Gastrocnemius medialis (tissue), 4 donors: ENCODE results near the gene ALK. TPM values are rescaled to one million over a fixed set of nuclear protein-coding genes. Genes with fewer than 3 reads are reported as not detected.

Source experiments
- ATAC-seq, 2 donors: fragments of 150-250 bp; one replicate each; pipeline ENCODE4 v1.9.1; 2016
- DNase-seq, 2 donors: peaks; one replicate each; pipeline ENCODE4 v3.0.0-alpha.2; 2019
- H3K27ac ChIP-seq, 4 donors: fragments of 200-600 bp; sonication (generic); 1 replicate in 1 of 4; 2 replicates in 3 of 4; pipeline ENCODE4 v1.5.1; 2016 to 2018; ENCODE audit warnings: mild to moderate bottlenecking in 2 of 4, moderate library complexity in 1 of 4
- H3K27me3 ChIP-seq, 3 donors: fragments of 200-600 bp; sonication (generic) in 2 of 3; 1 replicate in 1 of 3; 2 replicates in 2 of 3; pipeline versions ENCODE4 v1.5.1 to v1.6.0; 2016 to 2019; ENCODE audit warnings: mild to moderate bottlenecking in 1 of 3, moderate library complexity in 1 of 3
- H3K36me3 ChIP-seq, 2 donors: fragments of 200-600 bp; sonication (generic) in 1 of 2; one replicate each; pipeline ENCODE4 v1.5.1; 2017 to 2018
- H3K4me1 ChIP-seq, 2 donors: fragments of 200-600 bp; sonication (generic) in 1 of 2; one replicate each; pipeline ENCODE4 v1.5.1; 2016 to 2017; ENCODE audit warnings: mild to moderate bottlenecking in 2 of 2
- H3K4me3 ChIP-seq, 4 donors: fragments of 200-600 bp; sonication (generic) in 3 of 4; 1 replicate in 1 of 4; 2 replicates in 3 of 4; pipeline ENCODE4 v1.5.1; 2016 to 2019; ENCODE audit warnings: mild to moderate bottlenecking in 2 of 4
- H3K9me3 ChIP-seq, 3 donors: fragments of 200-600 bp; sonication (generic) in 2 of 3; 1 replicate in 1 of 3; 2 replicates in 2 of 3; pipeline ENCODE4 v1.5.1; 2016 to 2019
- POLR2A ChIP-seq, 2 donors: fragments of 450-650 bp; IDR thresholded peaks; one replicate each; pipeline ENCODE4 v1.6.1; 2017; ENCODE audit warnings: antibody characterized with exemption in 2 of 2, mild to moderate bottlenecking in 2 of 2, moderate library complexity in 2 of 2
- in situ Hi-C, 4 donors: fragments of 200-750 bp; cut with MboI; loops; one replicate each; pipeline versions ENCODE4 v1.15.0 to v1.8.0; 2017; ENCODE audit warnings: low sequenced_read_pairs in 4 of 4
- intact Hi-C: fragments of 100-400 bp; cut with DNase I; formaldehyde crosslinking; loops from one replicate; pipeline ENCODE4 v1.15.1; 2023; ENCODE audit warnings: low total_unique reads
- total RNA-seq, 4 donors: library from RNA; depleted of rRNA; stranded (reverse); fragments of >200 nt; gene quantifications; one replicate each; pipeline versions ENCODE4 v1.1.0 to v1.2.3, GENCODE V29; 2016
- TF ChIP-seq, protein P1 (sequence below), 5 experiments: fragments of 450-650 bp in 3 of 5; fragments of 200-600 bp in 2 of 5; sonication (generic) in 2 of 5; IDR thresholded peaks in 4 of 5; conservative IDR thresholded peaks in 1 of 5; 1 replicate in 4 of 5; 2 replicates in 1 of 5; pipeline ENCODE4 v1.5.1; 2016 to 2019; ENCODE audit warnings: antibody characterized with exemption in 5 of 5, mild to moderate bottlenecking in 3 of 5, moderate library complexity in 3 of 5

The ALK gene
- total RNA-seq, 4 donors from 2014 or later, result not detected

GRCh38 chr2:29576231-29576630, 345.2 kb downstream of the ALK start:
- Histone ChIP-seq H3K4me1 (no peaks in the 10 kb centered on the region), H3K36me3 (no peaks in the 10 kb centered on the region), H3K27me3 (no peaks in the 10 kb centered on the region), H3K4me3 (no peak overlapping the region), H3K27ac (no peak overlapping the region), H3K9me3 (no peaks in the 10 kb centered on the region)
- ATAC-seq (peak in 1 of 2 donors; percentile 24), DNase-seq (peak in 1 of 2 donors; percentile 12)
- intact Hi-C loops (no loop called here), in situ Hi-C loops (no loop called here)
- TF ChIP-seq, protein P1, sequence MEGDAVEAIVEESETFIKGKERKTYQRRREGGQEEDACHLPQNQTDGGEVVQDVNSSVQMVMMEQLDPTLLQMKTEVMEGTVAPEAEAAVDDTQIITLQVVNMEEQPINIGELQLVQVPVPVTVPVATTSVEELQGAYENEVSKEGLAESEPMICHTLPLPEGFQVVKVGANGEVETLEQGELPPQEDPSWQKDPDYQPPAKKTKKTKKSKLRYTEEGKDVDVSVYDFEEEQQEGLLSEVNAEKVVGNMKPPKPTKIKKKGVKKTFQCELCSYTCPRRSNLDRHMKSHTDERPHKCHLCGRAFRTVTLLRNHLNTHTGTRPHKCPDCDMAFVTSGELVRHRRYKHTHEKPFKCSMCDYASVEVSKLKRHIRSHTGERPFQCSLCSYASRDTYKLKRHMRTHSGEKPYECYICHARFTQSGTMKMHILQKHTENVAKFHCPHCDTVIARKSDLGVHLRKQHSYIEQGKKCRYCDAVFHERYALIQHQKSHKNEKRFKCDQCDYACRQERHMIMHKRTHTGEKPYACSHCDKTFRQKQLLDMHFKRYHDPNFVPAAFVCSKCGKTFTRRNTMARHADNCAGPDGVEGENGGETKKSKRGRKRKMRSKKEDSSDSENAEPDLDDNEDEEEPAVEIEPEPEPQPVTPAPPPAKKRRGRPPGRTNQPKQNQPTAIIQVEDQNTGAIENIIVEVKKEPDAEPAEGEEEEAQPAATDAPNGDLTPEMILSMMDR (IDR thresholded peaks at IDR 0.05 in 4 of 5, conservative IDR thresholded peaks at IDR 0.05 in 1 of 5), result no peak
- no peak for TF ChIP-seq POLR2A (IDR thresholded peaks at IDR 0.05)

DNA sequence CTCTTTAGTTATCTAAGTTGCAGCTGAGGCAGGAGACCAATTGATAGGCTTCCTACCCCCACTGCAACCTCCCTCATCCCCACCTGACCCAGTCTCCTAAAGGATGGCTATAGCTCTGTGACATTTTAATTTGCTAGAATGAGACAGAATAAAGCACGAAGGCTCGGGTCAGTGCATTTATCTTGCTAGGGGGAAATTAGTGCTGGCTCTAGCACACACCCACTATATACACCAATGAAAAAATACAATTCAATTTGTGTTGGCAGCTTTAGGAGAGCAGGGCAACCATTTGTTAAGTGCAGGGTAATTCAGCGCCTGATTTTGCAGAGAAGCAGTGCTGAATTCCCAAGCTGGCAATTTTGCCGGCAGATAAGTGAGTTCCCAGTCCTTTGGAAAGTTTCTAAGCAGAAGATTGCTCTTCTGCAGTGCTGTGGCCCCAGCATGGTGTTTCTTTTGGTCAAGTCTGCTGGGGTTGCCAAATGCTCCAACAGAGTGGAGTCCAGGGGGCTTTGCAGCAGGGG, 346.0 kb downstream of the ALK start:
- DNase-seq (no peak), ATAC-seq (no peak)
- in situ Hi-C loops, result no loop called here
- H3K36me3 ChIP-seq, result no peaks in the 10 kb centered on the region
- no peaks in the 10 kb centered on the region for H3K4me1 ChIP-seq
- H3K4me3 ChIP-seq, result no peak overlapping the region
- H3K27me3 ChIP-seq, result no peaks in the 10 kb centered on the region
- no peaks in the 10 kb centered on the region for H3K9me3 ChIP-seq
- no peak for TF ChIP-seq POLR2A (IDR thresholded peaks at IDR 0.05)
- TF ChIP-seq, protein P1 (IDR thresholded peaks at IDR 0.05 in 4 of 5, conservative IDR thresholded peaks at IDR 0.05 in 1 of 5), result no peak
- intact Hi-C loops, result no loop called here
- no peak overlapping the region for H3K27ac ChIP-seq

- no peak for DNase-seq
- H3K36me3 ChIP-seq, result no peaks in the 10 kb centered on the region
- no peak overlapping the region for H3K4me3 ChIP-seq
- TF ChIP-seq, protein P1 (IDR thresholded peaks at IDR 0.05 in 4 of 5, conservative IDR thresholded peaks at IDR 0.05 in 1 of 5), result no peak
- no peak for TF ChIP-seq POLR2A (IDR thresholded peaks at IDR 0.05)
- no peak overlapping the region for H3K27ac ChIP-seq
- no peak for ATAC-seq
- intact Hi-C loops (no loop called here), in situ Hi-C loops (no loop called here)
- H3K9me3 ChIP-seq, result no peaks in the 10 kb centered on the region
- no peaks in the 10 kb centered on the region for H3K4me1 ChIP-seq
- H3K27me3 ChIP-seq, result no peaks in the 10 kb centered on the region
Observed at GRCh38 chr2:29573612-29574011, 347.8 kb downstream of the ALK start.

- Histone ChIP-seq H3K27me3 (no peaks in the 10 kb centered on the region), H3K4me3 (no peak overlapping the region), H3K36me3 (no peaks in the 10 kb centered on the region), H3K27ac (no peak overlapping the region), H3K4me1 (no peaks in the 10 kb centered on the region), H3K9me3 (no peaks in the 10 kb centered on the region)
- in situ Hi-C loops, result no loop called here
- ATAC-seq, result no peak
- TF ChIP-seq POLR2A (IDR thresholded peaks at IDR 0.05), result no peak
- TF ChIP-seq, protein P1 (IDR thresholded peaks at IDR 0.05 in 4 of 5, conservative IDR thresholded peaks at IDR 0.05 in 1 of 5), result no peak
- no peak for DNase-seq
- intact Hi-C loops, result no loop called here
Observed at GRCh38 chr2:29573147-29573546, 348.2 kb downstream of the ALK start.

DNA sequence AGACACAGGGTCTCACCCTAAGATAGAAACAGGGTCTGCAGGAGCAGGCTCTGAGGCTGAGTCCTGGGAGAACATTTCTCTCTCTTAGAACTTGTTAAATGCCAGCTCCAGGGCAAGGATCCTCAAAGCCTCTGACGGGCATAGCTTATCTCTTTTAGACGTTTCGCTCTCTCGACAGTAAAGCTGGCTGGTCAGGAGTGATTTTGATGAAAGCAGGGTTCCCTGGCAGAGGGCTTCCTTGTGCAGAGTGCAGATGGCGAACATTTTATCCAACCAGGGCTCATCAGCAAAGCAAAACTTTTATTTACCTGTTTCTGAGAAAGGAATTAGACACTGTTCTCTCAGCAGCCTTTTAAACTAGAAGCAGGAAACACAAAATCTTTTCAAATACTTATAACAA, 350.8 kb downstream of the ALK start:
- no peaks in the 10 kb centered on the region for H3K9me3 ChIP-seq
- no peak for TF ChIP-seq POLR2A (IDR thresholded peaks at IDR 0.05)
- TF ChIP-seq, protein P1 (IDR thresholded peaks at IDR 0.05 in 4 of 5, conservative IDR thresholded peaks at IDR 0.05 in 1 of 5), result no peak
- ATAC-seq (no peak), DNase-seq (no peak)
- H3K4me3 ChIP-seq, result no peak overlapping the region
- intact Hi-C loops (no loop called here), in situ Hi-C loops (no loop called here)
- no peaks in the 10 kb centered on the region for H3K4me1 ChIP-seq
- no peak overlapping the region for H3K27ac ChIP-seq
- H3K27me3 ChIP-seq, result no peaks in the 10 kb centered on the region
- no peaks in the 10 kb centered on the region for H3K36me3 ChIP-seq
